SK-N-MC (cell line): ENCODE measurements around the gene HNRNPH2.

ENCODE experiments used
- EZH2 ChIP-seq: fragments of 200-600 bp; sonication (generic); IDR thresholded peaks from one replicate; pipeline ENCODE4 v1.6.1; 2017; ENCODE audit warnings: antibody characterized with exemption
- FOXP2 ChIP-seq: optimal IDR thresholded peaks from 2 replicates; pipeline ENCODE3; 2011; ENCODE audit warnings: mild to moderate bottlenecking, moderate library complexity; ENCODE audit not compliant: insufficient read depth; ENCODE audit errors: extremely low read length, control extremely low read depth
- POLR2AphosphoS5 ChIP-seq: IDR thresholded peaks from 2 replicates; pipeline ENCODE4 v1.6.1; 2012; ENCODE audit warnings: mild to moderate bottlenecking, low read depth, low read length, borderline replicate concordance

DNA sequence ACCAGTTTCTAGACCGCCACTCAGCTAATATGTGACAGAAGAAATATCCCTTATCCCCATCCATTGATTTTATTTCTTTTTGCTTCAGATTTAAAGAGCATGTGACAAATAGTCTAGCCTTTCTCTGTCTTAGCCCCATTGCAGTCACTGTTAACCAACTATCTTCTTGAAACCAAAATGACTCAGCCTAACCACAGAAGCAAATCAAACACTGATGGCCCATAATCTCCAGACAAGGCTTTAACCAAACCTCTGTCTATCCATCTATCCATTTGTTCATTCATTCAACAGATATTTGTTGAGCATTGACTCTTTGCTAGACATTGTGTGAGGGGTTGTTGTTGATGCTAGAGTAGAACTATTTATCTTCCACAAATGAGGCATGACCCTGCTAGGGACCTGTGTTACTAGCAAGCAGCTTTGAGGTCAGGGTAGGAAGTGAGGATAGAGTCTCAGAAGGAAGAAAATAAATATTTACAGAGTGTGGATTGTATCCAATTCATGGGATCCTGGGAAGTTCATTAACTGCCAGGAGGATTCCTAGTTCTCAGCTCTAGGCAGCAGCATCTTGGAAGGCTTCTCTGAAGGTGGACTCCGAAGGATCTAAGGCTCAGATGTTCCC lies 22.5 kb downstream of the HNRNPH2 start:
- no peak for TF ChIP-seq POLR2AphosphoS5
- no peak for TF ChIP-seq EZH2
- no peak for TF ChIP-seq FOXP2
